ENCODE results near the gene ADGRD1.

ADGRD1 gene

GRCh38 chr12:130967636-130968035 is 13.9 kb downstream of the ADGRD1 start:
- DNase-seq = no peak

GRCh38 chr12:130968611-130969010 is 14.9 kb downstream of the ADGRD1 start:
- DNase-seq = no peak

DNA sequence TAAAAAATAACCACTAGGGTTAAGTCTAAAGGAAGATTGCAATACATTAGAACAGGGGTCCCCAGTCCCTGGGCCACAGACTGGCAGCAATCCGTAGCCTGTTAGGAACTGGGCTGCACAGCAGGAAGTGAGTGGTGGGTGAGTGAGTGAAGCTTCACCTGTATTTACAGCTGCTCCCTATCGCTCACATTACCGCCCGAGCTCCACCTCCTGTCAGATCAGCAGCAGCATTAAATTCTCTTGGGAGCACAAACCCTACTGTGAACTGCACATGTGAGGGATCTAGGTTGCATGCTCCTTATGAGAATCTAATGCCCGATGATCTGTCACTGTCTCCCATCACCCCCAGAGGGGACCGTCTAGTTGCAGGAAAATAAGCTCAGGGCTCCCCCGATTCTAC is 15.5 kb downstream of the ADGRD1 start:
- DNase-seq = no peak

DNA sequence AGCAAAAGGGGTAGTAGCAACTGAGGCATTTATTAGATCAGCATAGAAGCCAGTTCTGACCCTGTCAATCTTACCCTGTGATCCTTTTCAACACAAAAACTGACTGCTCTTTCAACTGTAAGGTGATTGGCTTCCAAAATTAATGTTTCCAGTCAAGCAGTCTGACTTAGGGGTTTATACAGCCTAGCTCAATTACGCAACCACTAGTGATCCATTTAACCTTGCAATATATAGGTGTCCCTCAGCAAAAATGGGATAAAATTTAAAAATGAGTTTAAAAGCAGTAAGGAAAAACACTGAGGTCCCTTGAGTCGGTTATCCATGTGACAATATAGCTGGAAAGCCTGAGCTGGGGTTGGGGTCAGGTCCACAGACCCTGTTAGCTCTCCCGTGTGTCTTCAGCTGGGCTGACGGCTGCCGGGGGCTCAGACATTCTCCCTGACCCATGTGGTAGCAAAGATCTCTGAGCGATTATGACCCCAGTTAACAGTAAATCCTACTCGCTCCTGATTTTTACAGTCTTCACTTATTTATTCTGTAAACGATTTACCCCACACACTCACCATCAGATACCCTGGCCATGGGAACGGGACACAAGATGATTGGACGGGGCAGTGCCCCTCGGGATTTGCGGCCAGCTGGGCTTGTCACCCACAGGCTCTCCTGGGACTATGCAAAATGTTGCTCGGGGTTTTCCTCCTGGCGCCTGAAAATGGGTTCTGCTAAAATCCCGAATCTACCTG is 16.6 kb downstream of the ADGRD1 start:
- DNase-seq = no peak

DNA sequence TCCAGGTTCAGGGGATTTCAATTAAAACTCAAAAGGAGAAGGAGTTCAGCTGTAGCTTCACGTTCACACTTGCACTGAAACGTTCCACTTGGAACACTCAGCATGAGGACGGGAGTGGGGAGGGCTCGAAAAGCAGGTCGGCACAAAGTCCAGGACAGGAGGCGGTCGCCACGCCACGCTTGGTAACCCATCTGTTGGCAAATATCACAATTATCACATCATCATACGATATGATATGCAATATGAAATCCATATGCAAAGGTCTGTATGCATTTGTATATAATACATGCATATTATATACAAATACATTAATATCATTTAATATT is 17.2 kb downstream of the ADGRD1 start:
- no peak for DNase-seq

- DNase-seq = no peak
Observed at GRCh38 chr12:130971925-130972585, 18.3 kb downstream of the ADGRD1 start.

- no peak for DNase-seq
Observed at GRCh38 chr12:130972586-130972950, 18.9 kb downstream of the ADGRD1 start.

GRCh38 chr12:130973109-130973508 is 19.4 kb downstream of the ADGRD1 start:
- no peak for DNase-seq

DNA sequence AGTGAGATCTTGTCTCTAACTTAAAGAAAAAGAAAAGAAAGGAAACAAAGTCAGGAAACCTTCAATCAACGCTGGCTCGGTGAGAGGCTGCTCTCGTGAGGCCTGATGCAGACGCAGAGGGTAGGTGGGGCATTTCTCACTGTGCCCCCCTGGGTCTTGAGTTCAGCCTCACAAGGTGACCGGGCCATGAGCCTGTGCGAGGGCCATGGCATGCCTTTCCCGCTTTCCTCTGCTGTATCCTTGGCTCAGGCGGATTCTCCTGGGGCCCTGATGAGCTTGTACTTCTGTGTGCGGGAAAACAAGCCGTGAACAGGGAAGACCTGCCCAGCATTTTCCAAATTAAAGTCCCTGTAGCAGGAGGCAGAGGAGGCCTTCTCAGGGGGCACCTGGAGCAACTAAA is 20.2 kb downstream of the ADGRD1 start:
- DNase-seq = no peak

DNA sequence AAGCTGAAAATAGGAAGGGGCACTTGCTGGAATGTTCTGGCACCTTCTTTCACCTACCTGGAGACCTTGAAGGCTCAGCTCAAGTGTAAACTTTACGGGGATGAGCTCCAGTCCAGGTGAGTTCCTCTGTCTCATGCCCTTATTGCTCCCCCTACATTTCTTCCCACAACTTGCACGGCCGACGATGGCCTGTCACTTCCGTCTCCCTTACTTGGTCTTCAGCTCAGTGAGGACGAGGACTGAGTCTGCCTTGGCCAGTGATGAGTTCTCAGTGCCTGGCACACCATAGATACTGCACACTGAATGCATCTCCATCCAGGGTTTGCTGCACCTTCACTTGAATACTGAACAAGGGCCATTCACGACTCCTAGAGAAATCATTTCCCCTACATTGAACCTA is 21.4 kb downstream of the ADGRD1 start:
- DNase-seq = no peak

DNA sequence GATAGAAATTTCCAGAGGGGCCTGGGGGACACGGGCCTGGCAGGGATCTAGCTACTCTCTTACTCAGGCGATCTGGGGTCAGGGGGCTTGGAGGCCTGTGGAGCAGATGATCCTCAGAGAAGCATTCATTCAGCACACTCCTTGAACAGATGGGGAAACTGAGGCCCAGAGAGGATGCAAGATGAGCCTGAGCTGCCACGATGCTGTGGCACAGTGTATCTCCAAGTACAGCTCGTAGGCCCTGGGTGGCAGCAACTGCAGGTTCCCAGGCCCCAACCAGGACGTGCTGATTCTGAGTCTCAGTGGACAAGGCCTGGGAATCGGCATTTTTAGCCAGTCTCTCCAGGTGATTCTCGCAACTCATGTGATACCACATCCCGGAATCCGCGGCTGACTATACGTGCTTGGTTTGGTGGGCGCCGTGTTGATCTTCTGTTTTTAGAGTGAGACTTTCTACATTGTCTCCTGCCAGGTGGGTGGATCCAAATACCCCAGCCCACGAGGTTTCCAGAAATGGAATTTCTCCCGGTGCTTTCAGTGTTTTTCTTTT is 22.5 kb downstream of the ADGRD1 start:
- DNase-seq = no peak

DNA sequence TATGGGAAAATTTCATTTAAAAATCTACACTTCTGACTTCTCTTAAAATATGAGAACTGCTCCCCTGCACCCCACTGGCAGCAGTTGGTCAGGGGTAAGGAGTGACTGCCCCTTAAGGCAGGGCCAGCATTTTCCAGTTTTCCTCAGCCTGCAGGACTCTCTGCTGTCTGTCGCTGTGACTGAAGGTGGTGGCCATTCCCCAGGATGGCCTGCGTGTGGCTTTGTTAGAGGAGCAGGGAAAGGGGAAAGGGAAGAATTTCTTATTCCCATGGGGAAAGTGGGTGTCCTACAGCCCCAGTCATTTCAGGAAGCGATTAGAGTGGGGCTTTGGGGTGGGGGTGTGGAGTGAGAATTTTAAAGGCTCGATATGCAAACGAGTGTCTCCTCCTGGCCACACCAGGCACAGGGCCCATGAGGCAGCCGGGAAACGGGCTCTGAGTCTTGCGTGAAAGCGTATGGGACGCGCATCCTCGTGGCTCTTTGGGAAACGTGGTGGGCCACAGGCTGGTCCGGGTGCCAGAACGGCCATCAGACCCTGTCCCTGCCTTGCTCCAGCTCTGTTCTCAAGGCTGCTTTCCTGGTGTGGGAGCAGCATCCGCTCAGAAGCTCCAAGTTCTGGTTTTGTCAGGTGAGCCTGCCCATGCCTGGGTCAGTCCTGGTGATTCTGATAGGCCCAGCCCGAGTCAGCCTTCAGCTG is 23.5 kb downstream of the ADGRD1 start:
- no peak for DNase-seq

DNA sequence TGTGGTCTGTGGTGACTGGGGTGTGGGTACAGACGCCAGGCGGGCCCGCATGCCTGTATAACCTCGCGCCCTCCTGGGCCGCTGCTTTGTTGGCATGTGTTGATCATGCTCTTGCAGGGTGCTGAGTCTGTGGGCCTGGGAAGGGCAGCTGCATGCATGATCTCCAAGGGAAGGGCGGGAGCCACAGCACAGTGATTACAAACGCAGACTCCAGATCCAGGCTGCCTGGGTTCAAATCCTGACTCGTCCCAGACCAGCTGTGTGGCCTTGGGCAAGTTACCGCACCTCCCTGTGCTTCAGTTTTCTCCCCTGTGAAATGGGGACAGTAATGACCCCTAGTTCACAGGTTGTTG is 24.0 kb downstream of the ADGRD1 start:
- DNase-seq = no peak

DNA sequence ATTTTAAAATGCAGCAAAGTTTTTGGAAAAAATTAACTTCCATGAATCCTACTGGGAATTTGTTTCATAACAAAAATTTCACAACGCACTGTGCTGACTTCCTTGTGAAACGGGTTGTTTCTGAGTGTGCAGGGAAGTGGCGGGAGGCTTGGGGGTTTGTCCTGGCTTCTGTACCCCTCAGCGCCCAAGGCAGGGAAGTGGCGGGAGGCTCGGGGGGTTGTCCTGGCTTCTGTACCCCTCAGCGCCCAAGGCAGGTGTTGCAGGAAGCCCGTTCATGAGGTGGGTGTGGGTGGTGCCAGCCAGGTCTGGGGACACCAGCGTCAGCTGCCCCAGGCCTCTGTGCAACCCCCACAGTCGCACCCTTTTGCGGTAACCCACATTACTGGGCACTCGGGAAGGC is 25.1 kb downstream of the ADGRD1 start:
- no peak for DNase-seq

DNA sequence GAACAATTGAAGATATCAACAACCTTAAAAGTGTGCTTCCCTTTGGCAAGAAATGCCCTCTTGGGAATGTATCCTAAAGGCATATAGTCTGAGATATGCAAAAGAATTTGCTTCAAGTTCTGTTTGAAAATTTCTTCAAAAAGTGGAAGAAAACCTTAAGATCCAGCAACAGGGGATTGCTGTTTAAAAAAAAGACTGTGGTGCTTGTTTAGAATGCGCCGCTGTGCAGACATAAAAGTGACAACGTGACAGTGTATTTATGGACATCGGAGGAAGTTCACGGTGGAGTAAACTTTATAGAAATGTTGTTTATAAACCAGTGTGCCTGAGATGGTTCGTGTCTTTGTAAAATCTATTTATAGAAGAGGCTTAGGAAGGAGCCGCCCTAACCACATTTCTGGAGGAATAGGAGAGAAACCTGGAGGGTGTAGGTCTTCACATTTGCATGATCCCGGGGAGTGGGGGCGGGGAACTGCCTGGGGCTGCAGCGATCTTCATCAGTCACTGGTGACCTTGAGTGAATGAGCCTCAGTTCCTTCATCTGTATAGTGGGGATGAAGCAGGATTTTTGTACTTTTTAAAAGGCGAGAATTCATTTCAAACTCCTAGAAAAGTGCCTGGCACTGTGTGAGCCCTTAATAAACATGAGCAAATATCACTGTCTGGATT is 27.5 kb downstream of the ADGRD1 start:
- no peak for DNase-seq

DNA sequence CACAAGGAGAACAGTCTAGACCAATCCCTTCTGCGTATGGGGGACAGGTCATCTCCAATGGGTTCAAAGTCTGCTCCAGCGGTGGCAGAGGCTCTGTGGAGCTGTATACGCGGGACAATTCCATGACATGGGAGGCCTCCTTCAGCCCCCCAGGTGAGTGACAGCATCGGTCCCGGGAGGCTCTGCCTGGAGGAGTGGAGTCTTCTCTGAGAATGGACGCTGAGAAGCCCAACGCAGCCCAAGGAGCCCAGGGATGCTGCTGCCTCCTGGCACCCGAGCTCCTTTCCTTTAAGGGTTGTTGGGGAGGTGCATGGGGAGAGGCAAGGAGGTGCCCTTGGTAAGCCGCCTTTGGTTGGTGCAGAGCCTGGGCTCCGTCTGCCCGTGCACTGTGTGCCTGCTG is 28.2 kb downstream of the ADGRD1 start:
- DNase-seq = no peak

- no peak for DNase-seq
Observed at GRCh38 chr12:130982565-130983225, 29.0 kb downstream of the ADGRD1 start.

DNA sequence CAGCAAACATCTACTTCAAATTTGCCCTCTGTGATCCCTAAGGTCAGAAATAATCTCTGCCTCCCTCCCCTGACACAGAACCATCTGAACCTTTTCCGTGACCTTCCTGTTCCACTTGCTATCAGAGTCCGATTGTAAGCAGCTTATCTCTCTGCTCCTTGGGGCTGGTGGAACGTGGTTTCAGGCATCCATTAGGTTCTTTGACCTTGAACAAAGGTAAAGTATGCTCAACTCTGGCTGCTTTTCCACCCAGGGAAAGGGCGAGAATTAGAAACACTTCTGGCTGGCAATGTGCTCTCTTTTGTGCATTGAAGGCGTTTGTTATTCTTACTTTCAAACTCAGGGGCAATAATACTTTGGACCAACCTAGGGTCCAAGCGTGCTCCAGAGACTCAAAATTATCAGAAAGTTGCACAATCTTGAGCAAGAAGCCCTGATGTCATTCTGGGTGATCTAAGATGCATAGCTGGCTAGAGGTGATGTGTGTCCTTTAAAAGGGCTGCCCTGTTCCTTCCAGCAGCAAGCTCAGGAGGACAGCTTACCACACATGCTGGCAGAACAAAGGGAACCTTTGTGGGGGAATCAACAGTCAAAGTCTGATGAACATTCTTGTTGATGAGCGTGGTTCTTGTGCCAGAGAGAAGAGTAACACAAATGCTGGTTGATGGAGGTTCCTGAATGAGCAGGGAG is 29.8 kb downstream of the ADGRD1 start:
- no peak for DNase-seq

GRCh38 chr12:130984183-130985058 is 30.7 kb downstream of the ADGRD1 start:
- DNase-seq = no peak

GRCh38 chr12:130987151-130987931 is 33.6 kb downstream of the ADGRD1 start:
- no peak for DNase-seq

DNA sequence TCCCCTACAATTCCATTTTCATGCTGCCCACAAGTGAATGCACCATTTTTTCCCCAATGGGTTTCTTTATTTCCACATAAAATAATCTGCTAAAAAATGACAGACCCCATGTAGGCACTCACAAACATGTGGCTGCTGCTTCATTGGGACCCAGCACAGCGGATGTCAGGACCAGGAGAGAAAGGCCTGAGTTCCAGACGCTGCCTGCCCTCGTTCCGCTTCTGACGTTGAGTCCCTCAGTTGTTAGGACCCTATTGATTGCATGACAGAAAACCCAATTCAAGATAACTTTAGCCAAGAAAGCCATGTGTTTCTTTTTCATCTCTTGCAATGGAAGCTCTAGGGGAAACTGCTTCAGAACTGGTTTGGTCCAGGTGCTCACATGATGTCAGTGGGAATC is 34.6 kb downstream of the ADGRD1 start:
- no peak for DNase-seq
